Measurements from ENCODE around the gene PHF23.

Gene PHF23

DNA sequence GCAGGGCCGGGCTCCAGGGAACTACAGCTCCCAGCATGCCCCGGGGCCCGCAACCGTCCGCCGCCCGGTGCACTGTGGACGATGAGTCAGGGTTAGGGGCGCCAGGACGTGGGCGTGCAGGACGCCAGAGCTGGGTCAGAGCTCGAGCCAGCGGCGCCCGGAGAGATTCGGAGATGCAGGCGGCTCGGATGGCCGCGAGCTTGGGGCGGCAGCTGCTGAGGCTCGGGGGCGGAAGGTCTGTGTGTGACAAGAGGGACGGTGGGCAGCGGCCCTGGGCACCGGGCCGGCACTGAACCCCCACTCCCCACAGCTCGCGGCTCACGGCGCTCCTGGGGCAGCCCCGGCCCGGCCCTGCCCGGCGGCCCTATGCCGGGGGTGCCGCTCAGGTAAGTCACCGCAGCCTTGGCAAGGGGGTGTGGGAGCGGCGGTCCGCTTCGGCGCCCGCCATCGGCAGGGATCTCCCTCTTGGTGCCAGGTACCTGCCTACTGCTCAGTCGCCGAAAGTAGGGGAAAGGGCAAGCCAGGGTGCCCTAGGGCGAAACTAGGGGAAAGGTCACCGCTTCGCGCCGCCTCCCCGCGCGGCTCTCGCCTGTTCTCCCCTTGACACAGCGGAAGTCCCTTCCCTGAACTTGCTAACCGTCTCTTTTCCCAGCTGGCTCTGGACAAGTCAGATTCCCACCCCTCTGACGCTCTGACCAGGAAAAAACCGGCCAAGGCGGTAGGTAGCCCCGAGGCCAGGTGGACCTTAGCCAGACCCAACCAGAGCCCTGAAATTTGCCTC, 19.3 kb downstream of the PHF23 start, which contains the start of the genes ACADVL and DLG4:
ACADVL (plus strand) TSS at position 127 of the 781 bp plus-strand sequence; CDS start at position 174, 47 bp downstream.
DLG4 (minus strand) TSS at position 25 of the 781 bp plus-strand sequence.
- peak in 13 of 14 donors; percentile 32 to 91 (median 77) for DNase-seq

GRCh38 chr17:7219229-7219811, 19.9 kb downstream of the PHF23 start:
- no peak for DNase-seq

- no peak for DNase-seq
Measured at GRCh38 chr17:7218758-7219157, 20.5 kb downstream of the PHF23 start.

DNA sequence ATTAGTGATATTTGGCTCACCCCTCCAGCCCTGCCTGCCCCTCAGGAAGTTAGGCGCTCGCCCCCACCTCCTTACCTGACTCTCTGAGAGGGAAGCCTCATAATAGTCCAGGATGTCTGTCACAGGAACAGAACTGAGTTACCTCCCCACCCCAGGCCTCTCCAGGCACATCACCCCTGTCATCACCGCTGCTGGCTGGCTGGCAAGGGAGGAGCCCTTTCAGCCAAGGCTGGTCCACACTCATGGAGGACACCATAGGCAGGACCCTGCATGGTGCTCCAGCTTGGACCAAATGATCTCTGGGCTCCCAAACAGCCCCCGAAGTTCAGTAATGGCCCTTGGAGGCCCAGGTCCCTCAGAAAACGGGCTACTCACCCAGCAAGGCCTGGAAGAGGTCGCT, 21.1 kb downstream of the PHF23 start:
- no peak for DNase-seq

- peak in 5 of 14 donors; percentile 18 to 74 (median 22) for DNase-seq
Measured at GRCh38 chr17:7217113-7217987, 21.9 kb downstream of the PHF23 start.

DNA sequence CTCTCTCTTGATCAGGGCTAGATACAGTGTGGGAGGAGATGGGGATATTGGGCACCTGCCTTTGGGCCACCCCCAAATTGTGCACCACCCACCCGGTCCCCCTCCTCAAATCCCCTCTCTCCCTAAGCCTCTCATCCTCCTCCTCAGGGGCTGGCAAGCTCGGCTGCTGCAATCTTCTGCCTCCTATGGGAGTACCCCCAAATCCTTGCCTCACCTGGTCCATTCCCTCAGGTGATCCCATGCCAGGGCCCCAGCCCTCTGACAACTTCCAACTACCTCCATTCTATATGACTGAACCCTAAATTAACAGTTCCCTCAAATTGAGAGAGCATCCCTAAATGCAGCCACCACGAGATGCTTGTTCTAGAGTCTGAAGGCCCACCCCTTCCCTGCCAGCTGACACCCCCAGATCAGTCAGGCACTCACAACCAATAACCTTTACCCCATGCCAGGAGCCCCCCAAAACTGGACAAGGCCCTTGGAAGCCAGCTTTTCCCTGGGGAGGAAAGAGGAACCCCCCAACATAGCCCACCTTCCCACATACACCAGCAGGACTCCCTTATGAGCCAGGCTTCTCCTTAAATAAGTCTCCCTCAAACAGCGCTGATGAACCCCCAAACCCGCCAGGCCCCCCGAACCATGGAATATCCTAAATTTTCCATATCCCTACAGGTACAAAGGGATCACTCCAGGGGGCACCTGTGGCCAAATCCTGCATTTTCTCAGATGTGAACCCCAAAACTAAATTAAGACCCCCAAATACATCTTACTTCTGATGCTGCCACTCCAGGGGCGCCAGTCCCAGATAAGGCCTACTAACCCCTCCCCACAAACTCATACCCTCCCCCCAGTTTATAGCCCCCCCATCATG, 22.8 kb downstream of the PHF23 start:
- no peak for DNase-seq

DNA sequence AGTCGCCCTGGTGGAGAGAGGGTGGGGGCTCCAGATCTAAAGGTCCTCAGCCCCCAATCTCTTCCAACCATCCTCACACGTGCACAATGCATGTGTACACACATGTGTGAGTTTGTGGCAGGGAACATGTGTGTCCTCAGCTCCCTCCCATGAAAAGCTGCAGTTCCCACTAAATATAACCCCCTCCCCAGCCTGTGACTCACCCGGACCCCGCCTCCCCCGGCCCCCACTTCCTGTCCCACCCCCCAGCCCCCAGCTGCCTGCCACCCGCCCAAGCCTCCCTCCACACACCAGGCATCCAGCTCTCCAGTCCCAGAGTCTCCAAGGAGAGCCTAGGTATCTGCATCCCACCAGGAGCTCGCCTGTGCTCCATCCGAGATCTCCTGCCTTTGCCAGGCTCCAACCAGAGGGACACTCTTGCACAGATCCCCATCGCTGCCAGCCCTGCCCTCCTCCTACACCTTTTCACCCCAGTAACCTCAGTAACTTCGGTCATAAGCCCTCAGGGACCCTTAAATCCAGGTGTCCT, 23.5 kb downstream of the PHF23 start:
- DNase-seq, result no peak

GRCh38 chr17:7215136-7215638, 24.1 kb downstream of the PHF23 start:
- DNase-seq, result no peak

DNA sequence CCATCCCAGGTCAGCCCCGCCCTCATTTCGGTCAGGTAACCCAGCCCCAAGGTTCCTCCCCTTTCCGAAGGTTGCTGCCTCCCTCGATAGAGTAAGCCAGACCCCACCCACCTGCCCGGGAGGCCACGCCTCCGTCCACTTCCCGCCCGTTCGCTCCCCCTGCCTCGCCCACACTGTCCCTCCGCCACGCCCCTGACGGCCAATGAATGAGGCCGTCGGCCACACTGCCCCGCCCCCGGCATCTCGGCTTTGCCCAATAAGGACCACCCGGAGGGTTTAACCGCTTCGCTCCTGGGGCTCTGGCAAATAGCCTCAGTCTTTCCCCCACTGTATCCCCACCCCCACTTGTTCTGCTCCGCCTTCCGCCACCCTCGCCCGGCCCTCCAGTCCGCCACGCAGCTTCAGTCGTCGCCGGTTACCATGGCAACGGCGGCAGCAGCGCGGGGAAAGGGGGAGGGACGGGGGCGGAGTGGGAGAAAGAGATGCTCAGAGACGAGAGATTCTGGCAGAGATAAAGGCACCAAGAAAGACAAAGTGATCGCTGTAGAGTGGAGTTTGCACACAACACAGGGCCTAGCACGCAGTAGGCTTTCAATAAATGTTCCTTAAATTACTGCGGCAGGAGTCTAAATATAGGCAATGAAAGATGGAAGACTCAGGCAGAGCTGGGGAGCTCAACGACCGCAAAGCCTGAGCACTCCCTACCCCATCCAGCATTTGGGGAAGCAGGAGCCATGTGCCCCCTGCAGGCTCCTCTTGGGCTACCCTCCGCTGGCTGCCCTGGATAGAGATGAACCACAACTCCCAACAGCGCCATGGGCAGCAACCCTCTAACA, 24.7 kb downstream of the PHF23 start:
- DNase-seq, result peak; percentile 66 to 97 (median 92)

DNA sequence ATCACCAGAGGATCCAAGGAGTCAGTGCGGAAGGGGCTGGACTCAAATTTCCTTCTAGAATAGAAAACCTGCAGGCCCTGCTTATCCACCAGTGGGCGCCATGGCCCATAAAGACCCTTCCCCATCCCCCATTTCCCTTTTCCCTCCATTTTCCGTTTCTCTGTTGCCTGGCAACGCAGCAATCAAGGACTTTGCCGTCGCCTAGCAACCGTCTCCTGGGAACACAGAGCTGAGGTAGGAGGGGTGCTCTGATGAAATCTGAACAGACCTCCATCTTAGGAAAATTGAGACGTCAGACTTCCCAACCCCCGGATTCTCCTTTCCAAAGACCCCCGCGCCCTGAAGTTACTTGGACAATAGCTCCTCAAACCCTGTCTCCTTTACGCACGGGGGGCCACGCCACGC, 25.4 kb downstream of the PHF23 start:
- DNase-seq, result peak in 5 of 14 donors; percentile 49 to 80 (median 62)

DNA sequence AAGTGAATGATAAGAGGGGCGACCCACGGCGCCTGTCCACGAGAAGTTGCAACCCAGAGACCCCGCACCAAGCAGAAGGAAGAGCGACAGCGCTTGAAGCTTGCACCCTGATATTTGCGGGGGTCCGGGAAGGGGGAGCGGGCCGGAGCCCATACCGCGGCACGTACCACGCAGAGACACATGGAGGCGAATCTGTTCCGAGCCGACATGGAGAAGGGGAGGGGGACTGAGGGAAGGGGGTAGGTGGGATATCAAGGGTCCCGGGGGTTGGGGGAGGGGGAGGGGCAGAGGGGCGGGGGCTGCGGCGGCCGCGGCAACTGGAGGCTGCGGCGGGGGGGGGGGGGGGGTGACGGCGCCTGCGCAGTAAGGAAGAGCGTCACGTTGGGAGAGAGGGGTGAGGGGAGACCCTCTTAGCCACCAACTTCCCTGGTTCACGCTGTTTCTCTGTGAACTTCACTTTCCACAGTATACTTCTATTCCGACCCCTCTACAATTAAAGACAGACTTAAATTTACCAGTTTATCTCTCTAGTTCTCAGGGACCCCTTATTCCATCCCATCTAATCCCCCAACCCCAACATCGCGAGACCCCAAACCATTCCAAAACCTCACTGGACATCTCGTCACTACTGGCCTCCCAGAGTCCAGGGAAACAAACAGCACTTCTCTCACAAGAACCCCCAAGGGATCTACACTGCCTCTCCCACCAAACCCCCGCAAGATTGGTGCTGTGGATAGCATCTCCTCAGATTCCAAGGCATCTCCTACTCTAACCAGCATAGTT, 27.6 kb downstream of the PHF23 start:
- DNase-seq, result peak in 1 of 14 donors; percentile 16

DNA sequence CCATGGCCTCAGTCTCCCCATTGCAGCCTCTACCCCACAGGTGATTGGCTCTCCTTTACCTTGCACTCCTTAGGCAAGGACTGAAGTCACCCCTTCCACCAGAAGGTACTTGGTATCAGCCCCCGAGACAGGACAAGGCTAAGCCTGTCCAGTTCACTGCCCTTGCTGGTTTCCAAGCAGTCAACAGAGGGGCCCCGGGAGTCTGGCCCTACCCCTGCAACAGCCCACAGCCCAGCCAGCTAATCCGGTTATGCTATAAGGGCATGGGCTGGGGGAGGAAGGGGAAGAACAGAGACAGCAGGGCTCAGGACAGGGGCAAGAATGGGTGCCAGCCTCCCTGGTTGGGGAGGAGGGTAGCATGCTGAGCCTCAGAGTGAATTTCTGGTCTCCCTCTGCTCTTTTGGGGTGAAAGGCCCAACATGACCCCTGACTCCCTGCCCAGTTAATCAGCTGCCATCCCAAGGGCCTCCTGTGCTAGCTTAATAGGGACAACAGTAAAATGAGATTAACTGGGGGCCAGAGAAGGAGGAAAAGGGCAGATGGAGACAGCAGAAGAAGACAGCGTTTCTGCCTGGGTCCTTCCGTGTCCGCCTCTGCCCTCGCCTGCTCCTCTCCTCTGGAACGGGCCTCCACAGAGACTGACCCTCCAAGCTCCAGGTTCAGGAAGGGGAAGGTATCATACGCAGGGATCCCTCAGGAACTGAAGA, 30.4 kb downstream of the PHF23 start:
- no peak for DNase-seq

- DNase-seq, result peak in 1 of 14 donors; percentile 33
Measured at GRCh38 chr17:7208027-7208571, 31.2 kb downstream of the PHF23 start.

- DNase-seq, result peak in 1 of 14 donors; percentile 56
Measured at GRCh38 chr17:7207120-7208001, 31.9 kb downstream of the PHF23 start.

DNA sequence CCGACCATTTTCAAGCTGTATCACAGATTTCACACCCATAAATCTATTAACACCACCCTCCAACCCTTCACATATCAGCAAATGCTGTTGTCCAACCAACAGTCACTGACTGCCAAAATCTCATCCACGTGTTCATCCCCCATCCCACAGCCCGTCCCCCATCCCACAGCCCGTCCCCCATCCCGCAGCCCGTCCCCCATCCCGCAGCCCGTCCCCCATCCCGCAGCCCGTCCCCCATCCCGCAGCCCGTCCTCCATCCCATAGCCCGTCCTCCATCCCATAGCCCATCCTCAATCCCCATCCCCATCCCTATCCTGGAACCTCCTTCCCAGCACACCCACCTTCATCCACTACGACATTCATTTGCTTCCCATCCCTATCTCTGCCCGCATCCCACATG, 33.7 kb downstream of the PHF23 start:
- no peak for DNase-seq

DNA sequence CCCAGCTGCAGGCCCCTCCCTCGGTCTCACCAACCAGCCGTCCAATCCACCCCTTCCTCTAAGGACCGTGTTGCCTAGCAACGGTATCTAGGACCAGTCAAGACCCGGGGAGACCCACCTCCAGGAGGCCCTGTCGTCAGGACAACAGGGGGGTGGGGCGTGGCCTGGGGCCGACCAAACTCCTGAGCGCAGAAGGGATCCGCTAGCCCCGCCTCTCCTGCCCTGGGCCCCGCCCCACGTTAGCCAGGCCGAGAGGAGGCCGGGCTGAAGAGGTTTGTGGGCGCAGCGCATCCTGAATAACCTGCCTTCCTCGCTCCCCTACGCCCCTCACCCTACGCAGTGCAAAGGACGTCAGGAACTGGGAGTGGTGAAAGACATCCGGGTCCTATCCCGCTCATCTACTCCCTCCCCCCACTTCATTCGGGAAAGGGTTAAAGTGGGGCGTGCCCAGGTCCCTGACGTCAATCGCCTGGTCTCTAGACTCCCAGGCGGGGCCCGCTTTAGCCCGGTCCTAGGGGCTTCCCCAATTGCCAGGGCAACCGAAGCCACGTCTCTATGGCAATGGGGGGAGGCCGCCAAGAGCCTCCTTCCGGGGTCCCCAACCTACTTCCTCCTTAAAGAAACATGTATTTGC, 34.3 kb downstream of the PHF23 start:
- DNase-seq, result peak; percentile 12 to 95 (median 76)

- DNase-seq, result peak in 1 of 14 donors; percentile 71
Measured at GRCh38 chr17:7204336-7204735, 34.9 kb downstream of the PHF23 start.

All from C1 segment of cervical spinal cord (tissue), 14 donors.